ENCODE results near the gene PKHD1. TPM values are rescaled to one million over a fixed set of nuclear protein-coding genes. Genes with fewer than 3 reads are reported as not detected.

The PKHD1 gene
- total and polyA plus RNA-seq, 4 experiments from 2014 or later, result not detected

GRCh38 chr6:51814418-51814817, 273.0 kb downstream of the PKHD1 start:
- H3K27ac Mint-ChIP-seq, result no peak overlapping the region
- intact Hi-C loops (cut with micrococcal nuclease), result no loop called here

GRCh38 chr6:51813904-51814303, 273.5 kb downstream of the PKHD1 start:
- H3K27me3 ChIP-seq (ENCODE audit: insufficient read depth, low read length), result no peaks in the 10 kb centered on the region
- no peaks in the 10 kb centered on the region for H3K4me1 Mint-ChIP-seq
- no peak overlapping the region for H3K4me3 ChIP-seq (ENCODE audit: low read length in 2 of 2)
- no peaks in the 10 kb centered on the region for H3K36me3 Mint-ChIP-seq
- H3K4me3 Mint-ChIP-seq, result no peak overlapping the region
- no peaks in the 10 kb centered on the region for H3K36me3 ChIP-seq (ENCODE audit: insufficient read depth, low read length)
- DNase-seq, result no peak
- H3K27ac Mint-ChIP-seq, result no peak overlapping the region
- H3K9me3 Mint-ChIP-seq, result peaks cover 0 to 7% (median 0%) of the 10 kb centered on the region in 8 donors
- intact Hi-C loops (cut with micrococcal nuclease), result no loop called here
- ChIA-PET POLR2A (ENCODE audit: partially characterized antibody) (no interaction called here), CTCF (ENCODE audit: partially characterized antibody) (no interaction called here)
- no peaks in the 10 kb centered on the region for H3K9me3 ChIP-seq (ENCODE audit: control insufficient read depth in 1 of 2, low read length in 2 of 2)
- peaks cover 0 to 2% of the 10 kb centered on the region in 2 donors for H3K27me3 Mint-ChIP-seq
- no peaks in the 10 kb centered on the region for H3K4me1 ChIP-seq (ENCODE audit: insufficient read depth, low read length)
- no peak overlapping the region for H3K27ac ChIP-seq (ENCODE audit: low read depth, low read length)

More at GRCh38 chr6:51814418-51814817, 273.0 kb downstream of the PKHD1 start:
- H3K4me3 Mint-ChIP-seq, result no peak overlapping the region
- CTCF ChIA-PET (ENCODE audit: partially characterized antibody), result no interaction called here
- DNase-seq, result no peak
- Histone ChIP-seq H3K27me3 (ENCODE audit: insufficient read depth, low read length) (no peaks in the 10 kb centered on the region), H3K4me1 (ENCODE audit: insufficient read depth, low read length) (no peaks in the 10 kb centered on the region), H3K4me3 (ENCODE audit: low read length in 2 of 2) (no peak overlapping the region), H3K9me3 (ENCODE audit: control insufficient read depth in 1 of 2, low read length in 2 of 2) (no peaks in the 10 kb centered on the region), H3K27ac (ENCODE audit: low read depth, low read length) (no peak overlapping the region), H3K36me3 (ENCODE audit: insufficient read depth, low read length) (no peaks in the 10 kb centered on the region)
- no peaks in the 10 kb centered on the region for H3K36me3 Mint-ChIP-seq
- peaks cover 0 to 7% (median 0%) of the 10 kb centered on the region in 8 donors for H3K9me3 Mint-ChIP-seq
- peaks cover 0 to 2% of the 10 kb centered on the region in 2 donors for H3K27me3 Mint-ChIP-seq
- POLR2A ChIA-PET (ENCODE audit: partially characterized antibody), result no interaction called here
- H3K4me1 Mint-ChIP-seq, result no peaks in the 10 kb centered on the region

- H3K27ac ChIP-seq (ENCODE audit: low read depth, low read length), result no peak overlapping the region
- ChIA-PET CTCF (ENCODE audit: partially characterized antibody) (no interaction called here), POLR2A (ENCODE audit: partially characterized antibody) (no interaction called here)
- Mint-ChIP-seq H3K4me3 (no peak overlapping the region), H3K36me3 (no peaks in the 10 kb centered on the region), H3K27me3 (no peaks in the 10 kb centered on the region), H3K9me3 (peaks cover 0 to 7% (median under 1%) of the 10 kb centered on the region in 8 donors), H3K4me1 (no peaks in the 10 kb centered on the region), H3K27ac (no peak overlapping the region)
- H3K4me3 ChIP-seq (ENCODE audit: low read length in 2 of 2), result no peak overlapping the region
- no peaks in the 10 kb centered on the region for H3K9me3 ChIP-seq (ENCODE audit: control insufficient read depth in 1 of 2, low read length in 2 of 2)
- no peak for DNase-seq
- no peaks in the 10 kb centered on the region for H3K36me3 ChIP-seq (ENCODE audit: insufficient read depth, low read length)
- no peaks in the 10 kb centered on the region for H3K4me1 ChIP-seq (ENCODE audit: insufficient read depth, low read length)
- no peaks in the 10 kb centered on the region for H3K27me3 ChIP-seq (ENCODE audit: insufficient read depth, low read length)
- intact Hi-C loops (cut with micrococcal nuclease), result no loop called here
Measured at GRCh38 chr6:51812231-51812630, 275.2 kb downstream of the PKHD1 start.

- intact Hi-C loops (cut with micrococcal nuclease), result no loop called here
- H3K9me3 Mint-ChIP-seq, result peaks cover 0 to 9% (median 2%) of the 10 kb centered on the region in 8 donors
- no peaks in the 10 kb centered on the region for H3K36me3 Mint-ChIP-seq
- Histone ChIP-seq H3K9me3 (ENCODE audit: control insufficient read depth in 1 of 2, low read length in 2 of 2) (no peaks in the 10 kb centered on the region), H3K4me1 (ENCODE audit: insufficient read depth, low read length) (no peaks in the 10 kb centered on the region), H3K27ac (ENCODE audit: low read depth, low read length) (no peak overlapping the region), H3K36me3 (ENCODE audit: insufficient read depth, low read length) (no peaks in the 10 kb centered on the region), H3K27me3 (ENCODE audit: insufficient read depth, low read length) (no peaks in the 10 kb centered on the region), H3K4me3 (ENCODE audit: low read length in 2 of 2) (no peak overlapping the region)
- H3K4me3 Mint-ChIP-seq, result no peak overlapping the region
- no peak overlapping the region for H3K27ac Mint-ChIP-seq
- peaks cover 0 to 5% of the 10 kb centered on the region in 2 donors for H3K27me3 Mint-ChIP-seq
- H3K4me1 Mint-ChIP-seq, result no peaks in the 10 kb centered on the region
- CTCF ChIA-PET (ENCODE audit: partially characterized antibody), result no interaction called here
- POLR2A ChIA-PET (ENCODE audit: partially characterized antibody), result no interaction called here
- no peak for DNase-seq
Measured at GRCh38 chr6:51805517-51805916, 281.9 kb downstream of the PKHD1 start.

- Histone ChIP-seq H3K4me3 (ENCODE audit: low read length in 2 of 2) (no peak overlapping the region), H3K27me3 (ENCODE audit: insufficient read depth, low read length) (no peaks in the 10 kb centered on the region), H3K36me3 (ENCODE audit: insufficient read depth, low read length) (no peaks in the 10 kb centered on the region), H3K9me3 (ENCODE audit: control insufficient read depth in 1 of 2, low read length in 2 of 2) (no peaks in the 10 kb centered on the region), H3K27ac (ENCODE audit: low read depth, low read length) (no peak overlapping the region), H3K4me1 (ENCODE audit: insufficient read depth, low read length) (no peaks in the 10 kb centered on the region)
- Mint-ChIP-seq H3K4me1 (no peaks in the 10 kb centered on the region), H3K27ac (no peak overlapping the region), H3K27me3 (peaks cover 0 to 5% of the 10 kb centered on the region in 2 donors), H3K9me3 (peaks cover 2 to 29% (median 21%) of the 10 kb centered on the region in 8 donors), H3K4me3 (no peak overlapping the region), H3K36me3 (no peaks in the 10 kb centered on the region)
- ChIA-PET CTCF (ENCODE audit: partially characterized antibody) (no interaction called here), POLR2A (ENCODE audit: partially characterized antibody) (no interaction called here)
- intact Hi-C loops (cut with micrococcal nuclease), result no loop called here
- no peak for DNase-seq
Measured at GRCh38 chr6:51800603-51801002, 286.8 kb downstream of the PKHD1 start.

GRCh38 chr6:51793393-51793792, 294.0 kb downstream of the PKHD1 start:
- Mint-ChIP-seq H3K9me3 (peaks cover 5 to 34% (median 21%) of the 10 kb centered on the region in 8 donors), H3K36me3 (no peaks in the 10 kb centered on the region), H3K27me3 (no peaks in the 10 kb centered on the region), H3K4me1 (no peaks in the 10 kb centered on the region), H3K4me3 (no peak overlapping the region), H3K27ac (no peak overlapping the region)
- Histone ChIP-seq H3K9me3 (ENCODE audit: control insufficient read depth in 1 of 2, low read length in 2 of 2) (no peaks in the 10 kb centered on the region), H3K4me3 (ENCODE audit: low read length in 2 of 2) (no peak overlapping the region), H3K36me3 (ENCODE audit: insufficient read depth, low read length) (no peaks in the 10 kb centered on the region), H3K27me3 (ENCODE audit: insufficient read depth, low read length) (no peaks in the 10 kb centered on the region), H3K27ac (ENCODE audit: low read depth, low read length) (no peak overlapping the region), H3K4me1 (ENCODE audit: insufficient read depth, low read length) (no peaks in the 10 kb centered on the region)
- intact Hi-C loops (cut with micrococcal nuclease), result no loop called here
- POLR2A ChIA-PET (ENCODE audit: partially characterized antibody), result no interaction called here
- no peak for DNase-seq
- CTCF ChIA-PET (ENCODE audit: partially characterized antibody), result no interaction called here

- H3K9me3 Mint-ChIP-seq, result peaks cover 5 to 27% (median 17%) of the 10 kb centered on the region in 8 donors
- ChIA-PET POLR2A (ENCODE audit: partially characterized antibody) (no interaction called here), CTCF (ENCODE audit: partially characterized antibody) (no interaction called here)
- Histone ChIP-seq H3K4me1 (ENCODE audit: insufficient read depth, low read length) (no peaks in the 10 kb centered on the region), H3K36me3 (ENCODE audit: insufficient read depth, low read length) (no peaks in the 10 kb centered on the region), H3K27ac (ENCODE audit: low read depth, low read length) (no peak overlapping the region), H3K27me3 (ENCODE audit: insufficient read depth, low read length) (no peaks in the 10 kb centered on the region), H3K9me3 (ENCODE audit: control insufficient read depth in 1 of 2, low read length in 2 of 2) (no peaks in the 10 kb centered on the region), H3K4me3 (ENCODE audit: low read length in 2 of 2) (no peak overlapping the region)
- intact Hi-C loops (cut with micrococcal nuclease), result no loop called here
- no peak for DNase-seq
- no peaks in the 10 kb centered on the region for H3K27me3 Mint-ChIP-seq
- no peak overlapping the region for H3K4me3 Mint-ChIP-seq
- no peak overlapping the region for H3K27ac Mint-ChIP-seq
- H3K36me3 Mint-ChIP-seq, result no peaks in the 10 kb centered on the region
- no peaks in the 10 kb centered on the region for H3K4me1 Mint-ChIP-seq
Measured at GRCh38 chr6:51792273-51793030, 295.0 kb downstream of the PKHD1 start.
